Measurements from ENCODE around the gene UBA52.

Gene UBA52

DNA sequence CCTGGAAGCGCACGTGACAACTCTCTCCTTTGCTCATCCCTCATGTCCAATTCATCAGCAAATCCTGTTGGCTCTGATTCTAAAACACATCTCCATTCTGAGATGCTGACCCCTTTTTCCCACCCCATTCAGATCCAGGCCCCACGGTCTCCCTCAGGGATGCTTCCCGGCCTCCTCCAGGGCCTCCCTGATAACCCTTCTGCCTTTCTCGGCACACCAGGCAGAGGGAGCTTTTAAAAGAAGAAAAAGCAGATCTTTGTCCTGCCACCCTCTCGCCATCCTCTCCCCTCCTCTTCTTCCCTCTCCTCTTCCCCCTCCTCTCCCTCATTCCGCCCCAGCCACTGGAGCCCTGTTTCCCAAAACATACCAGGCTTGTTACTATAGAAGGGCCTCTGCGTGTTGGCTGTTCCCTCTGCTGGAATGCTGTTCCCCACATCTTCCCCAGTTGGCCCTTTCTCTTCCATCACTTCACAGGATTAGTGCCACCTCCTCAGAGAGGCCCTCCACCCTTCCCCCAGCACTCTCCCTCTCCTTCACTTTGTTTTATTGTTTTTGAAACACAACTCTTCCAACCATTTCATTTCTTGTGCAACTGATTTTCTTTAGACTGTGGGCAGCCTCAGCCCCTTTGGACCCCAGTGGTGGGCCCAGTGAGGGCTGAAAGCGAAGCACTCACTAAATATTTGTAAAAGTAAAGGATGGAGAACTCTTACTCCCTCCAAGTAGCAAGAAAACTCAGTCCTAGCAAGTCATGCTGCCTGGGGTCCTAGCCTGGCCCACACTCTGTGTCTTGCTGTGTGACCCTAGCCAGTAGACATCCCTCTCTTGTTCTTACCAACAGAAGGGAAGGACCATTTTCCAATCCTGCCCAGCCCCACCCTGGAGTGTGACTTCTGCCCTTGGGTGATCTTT, 37.4 kb downstream of the UBA52 start:
- no peak for FAIRE-seq

- no peak for FAIRE-seq
Observed at GRCh38 chr19:18609717-18610051, 38.0 kb downstream of the UBA52 start.

DNA sequence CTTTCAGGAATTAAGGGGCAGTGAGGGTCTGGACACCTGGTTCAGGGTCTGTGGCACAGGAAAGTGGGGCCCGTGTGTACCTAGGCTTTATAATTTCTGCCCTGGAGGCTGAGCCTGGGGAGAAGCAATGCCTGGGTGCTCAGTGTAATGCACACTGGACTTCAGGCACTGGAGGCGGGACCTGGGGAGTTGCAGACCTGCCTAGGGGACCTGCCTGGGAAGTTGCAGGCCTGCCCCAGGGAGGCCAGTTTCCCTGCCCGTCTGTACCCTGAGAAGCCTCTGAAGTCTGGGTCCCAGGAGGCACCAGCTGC, 38.5 kb downstream of the UBA52 start:
- FAIRE-seq, result no peak

GRCh38 chr19:18610556-18611326, 39.1 kb downstream of the UBA52 start:
- no peak for FAIRE-seq

DNA sequence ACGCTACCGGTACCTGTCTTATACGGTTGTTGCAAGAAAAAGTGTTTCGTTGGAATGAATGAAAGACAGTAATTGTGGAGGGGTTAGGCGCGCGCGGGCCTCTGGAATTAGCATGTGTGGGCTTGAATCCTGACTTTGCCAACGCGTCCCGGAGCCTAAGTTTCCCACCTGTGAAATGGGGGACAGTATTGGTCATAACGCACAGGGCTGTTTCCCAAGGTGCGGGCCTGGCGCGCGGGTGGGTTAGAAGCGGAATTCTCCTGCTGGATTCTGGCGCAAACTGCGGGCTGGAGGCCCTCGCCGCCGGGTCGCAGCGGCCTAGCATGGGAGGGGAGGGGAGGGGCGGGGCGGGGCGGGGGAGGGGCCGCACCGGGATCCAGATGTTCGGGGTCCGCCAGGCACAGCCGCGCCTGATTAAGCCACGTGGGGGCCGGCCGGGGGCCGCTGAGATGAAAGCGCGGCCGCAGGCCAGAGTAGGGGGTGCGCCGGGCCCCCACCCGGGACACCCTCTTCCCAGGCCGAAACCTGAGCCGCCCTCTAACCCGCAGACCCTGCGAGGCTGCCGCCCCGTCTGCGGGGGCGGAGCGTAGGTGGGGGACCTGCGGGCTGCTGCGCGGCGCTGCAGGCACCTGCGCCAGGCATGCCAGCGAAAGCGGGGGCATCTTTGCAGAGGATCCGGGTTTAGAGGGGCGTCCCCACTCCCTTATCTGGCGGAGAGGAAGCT, 39.8 kb downstream of the UBA52 start:
- no peak for FAIRE-seq

- FAIRE-seq, result no peak
Observed at GRCh38 chr19:18612051-18612771, 40.6 kb downstream of the UBA52 start.

GRCh38 chr19:18612772-18613588, 41.3 kb downstream of the UBA52 start, which contains the start of gene TMEM59L:
Gene TMEM59L, plus strand, starts transcription at chr19:18612870. Its CDS starts 89 bp downstream, at chr19:18612959.
- FAIRE-seq, result no peak

DNA sequence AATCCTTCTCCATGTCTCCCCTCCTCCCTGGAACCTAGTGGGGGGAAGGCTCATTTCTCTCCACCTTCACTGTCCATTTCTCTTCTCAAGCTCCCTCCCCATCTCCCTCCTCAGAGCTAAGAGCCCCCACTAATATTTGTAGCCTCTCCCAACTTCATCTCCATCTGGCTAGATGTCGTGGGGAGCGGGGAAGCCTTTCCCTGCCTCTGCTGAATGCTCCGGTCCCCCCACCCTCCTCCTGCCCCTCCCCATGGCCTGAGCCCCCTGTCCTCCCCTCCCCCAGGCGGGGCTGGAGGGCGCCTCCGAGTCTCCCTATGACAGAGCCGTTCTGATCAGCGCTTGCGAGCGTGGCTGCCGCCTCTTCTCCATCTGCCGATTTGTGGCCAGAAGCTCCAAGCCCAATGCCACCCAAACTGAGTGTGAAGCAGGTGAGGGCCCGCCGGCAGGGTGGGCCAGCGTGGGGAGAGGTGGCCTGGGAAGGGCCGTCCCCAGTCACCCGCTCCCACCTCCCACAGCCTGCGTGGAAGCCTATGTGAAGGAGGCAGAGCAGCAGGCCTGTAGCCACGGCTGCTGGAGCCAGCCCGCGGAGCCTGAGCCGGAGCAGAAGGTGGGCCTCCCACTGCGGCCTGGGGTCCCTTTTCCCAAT, 42.1 kb downstream of the UBA52 start:
- FAIRE-seq, result no peak

DNA sequence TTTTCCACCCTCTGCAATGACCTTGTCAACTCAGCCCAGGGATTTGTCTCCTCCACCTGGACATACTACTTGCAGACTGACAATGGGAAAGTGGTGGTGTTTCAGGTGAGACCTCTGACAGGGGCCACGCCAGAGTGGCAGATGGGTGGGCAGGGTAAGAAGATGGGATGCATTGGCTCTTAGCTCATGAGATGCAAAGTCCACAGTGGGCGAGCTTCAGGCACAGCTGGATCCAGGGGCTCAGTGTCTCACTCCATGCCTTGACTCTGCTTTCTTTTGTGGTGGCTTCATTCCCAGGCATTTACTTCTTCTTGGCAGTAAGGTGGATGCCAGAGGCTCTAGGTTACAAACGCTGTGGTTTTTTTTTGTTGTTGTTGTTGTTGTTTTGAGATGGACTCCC, 44.4 kb downstream of the UBA52 start:
- FAIRE-seq, result no peak

DNA sequence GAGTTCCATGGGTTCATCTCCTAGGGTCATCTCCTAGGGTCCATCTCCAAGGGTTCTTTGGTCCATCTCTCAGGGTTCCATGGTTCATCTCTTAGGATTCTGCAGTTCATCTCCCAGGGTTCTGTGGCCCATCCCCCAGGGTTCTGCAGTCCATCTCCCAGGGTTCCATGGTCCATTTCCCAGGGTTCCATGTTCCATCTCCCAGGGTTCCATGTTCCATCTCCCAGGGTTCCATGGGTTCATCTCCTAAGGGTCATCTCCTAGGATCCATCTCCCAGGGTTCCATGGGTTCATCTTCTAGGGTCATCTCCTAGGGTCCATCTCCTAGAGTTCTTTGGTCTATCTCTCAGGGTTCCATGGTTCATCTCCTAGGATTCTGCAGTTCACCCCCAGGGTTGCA, 45.9 kb downstream of the UBA52 start:
- FAIRE-seq, result no peak

DNA sequence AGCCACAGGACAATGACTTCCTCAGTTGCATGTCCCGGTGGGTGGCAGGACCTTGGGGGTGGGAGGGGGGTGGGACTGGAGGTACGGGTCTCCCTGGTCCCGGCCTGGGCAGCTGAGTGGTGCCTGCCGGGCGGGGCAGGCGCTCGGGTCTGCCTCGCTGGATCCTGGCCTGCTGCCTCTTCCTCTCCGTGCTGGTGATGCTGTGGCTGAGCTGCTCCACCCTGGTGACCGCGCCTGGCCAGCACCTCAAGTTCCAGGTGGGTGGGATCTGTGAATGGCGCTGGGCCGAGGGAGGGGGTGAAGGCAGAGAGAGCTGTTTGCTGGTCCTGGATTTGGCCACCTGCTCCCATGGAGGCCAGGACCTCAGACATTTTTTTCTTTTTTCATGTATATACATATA, 46.6 kb downstream of the UBA52 start:
- no peak for FAIRE-seq

GRCh38 chr19:18620311-18620710, 48.7 kb downstream of the UBA52 start:
- no peak for FAIRE-seq

DNA sequence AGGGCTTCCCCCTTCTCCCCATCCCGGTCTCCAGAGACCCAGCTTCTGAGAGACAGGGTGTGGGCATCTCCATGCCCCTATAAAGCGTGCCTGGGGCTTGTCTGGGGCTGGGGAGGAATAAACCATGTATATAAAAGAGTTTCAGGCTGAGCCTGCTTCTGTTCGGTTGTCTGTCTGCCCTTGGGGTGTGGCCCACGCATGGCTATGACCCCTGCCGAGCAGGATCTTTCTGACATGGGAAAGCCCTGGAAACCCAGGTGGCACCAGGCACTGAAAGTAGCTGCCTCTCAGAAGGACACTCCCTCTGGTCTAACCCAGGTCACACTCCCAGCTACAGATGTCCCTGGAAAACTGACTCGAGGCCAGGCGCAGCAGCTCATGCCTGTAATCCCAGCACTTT, 49.2 kb downstream of the UBA52 start:
- FAIRE-seq, result no peak

GRCh38 chr19:18626906-18627305, 55.2 kb downstream of the UBA52 start:
- no peak for FAIRE-seq
